GM12878 (cell line): ENCODE results near the gene VRTN. TPM values are rescaled to one million over a fixed set of nuclear protein-coding genes. Genes with fewer than 3 reads are reported as not detected.

Experiments used
- ATAC-seq: fragments of 200-7000 bp; cut with Tn5 transposase; 3 replicates; pipeline ENCODE4 v1.9.1; 2020; ENCODE audit warnings: mild to moderate bottlenecking, moderate library complexity
- BruUV-seq: library from RNA; stranded (reverse); fragments of 400-500 nt; replicated peaks from 2 replicates; lab custom pipeline; 2021; lab: Mats Ljungman, UMichigan
- CTCF ChIA-PET: fragments of 300-600 bp; sonication (Branson Sonifier 250); formaldehyde crosslinking; extraction: SDS; loops from one replicate; lab custom pipeline; 2021; ENCODE audit warnings: inconsistent platforms; lab: Yijun Ruan, JAX
- POLR2A ChIA-PET: fragments of 350-600 bp; formaldehyde crosslinking; extraction: SDS; loops from one replicate; lab custom pipeline; 2021; ENCODE audit warnings: inconsistent platforms; lab: Charles Lee
- RAD21 ChIA-PET: fragments of 300-600 bp; sonication (Branson Sonifier 250); formaldehyde crosslinking; loops from one replicate; lab custom pipeline; 2023; ENCODE audit warnings: antibody characterized with exemption; ENCODE audit not compliant: unreplicated experiment; lab: Charles Lee
- SMC1A ChIA-PET: fragments of 300-600 bp; sonication (Branson Sonifier 250); formaldehyde crosslinking; loops from one replicate; lab custom pipeline; 2023; ENCODE audit not compliant: unreplicated experiment, uncharacterized antibody; lab: Charles Lee
- DNase-seq: peaks from one replicate; pipeline ENCODE4 v3.0.0-alpha.2; 2011; ENCODE audit warnings: low read depth, low spot score
- FAIRE-seq: peaks from 3 replicates; lab custom pipeline; 2011; peaks lifted over from hg19 to GRCh38; lab: Jason Lieb, UNC
- H2AFZ ChIP-seq: 2 replicates; pipeline ENCODE4 v1.6.0; 2011; ENCODE audit warnings: low read depth, low read length, control low read depth; ENCODE audit not compliant: control insufficient read depth
- H3K27ac ChIP-seq: 2 replicates; pipeline ENCODE4 v1.5.1; 2011; ENCODE audit warnings: control low read depth; ENCODE audit not compliant: control insufficient read depth, insufficient read depth
- H3K27me3 ChIP-seq, 2 experiments: replicated peaks in 1 of 2; 2 replicates each; pipeline versions ENCODE4 v1.6.0 to v1.6.1; 2011; ENCODE audit warnings: low read length in 1 of 2; ENCODE audit not compliant: control insufficient read depth in 2 of 2, insufficient read depth in 2 of 2
- H3K36me3 ChIP-seq, 2 experiments: 2 replicates each; pipeline ENCODE4 v1.5.1; 2011; ENCODE audit warnings: low read length in 1 of 2; ENCODE audit not compliant: control insufficient read depth in 2 of 2, insufficient read depth in 2 of 2
- H3K4me1 ChIP-seq: 2 replicates; pipeline ENCODE4 v1.6.1; 2011; ENCODE audit warnings: mild to moderate bottlenecking, low read length, moderate library complexity, mixed read lengths; ENCODE audit not compliant: control insufficient read depth, insufficient read depth
- H3K4me2 ChIP-seq: 2 replicates; pipeline ENCODE4 v1.6.0; 2011; ENCODE audit warnings: control low read depth; ENCODE audit not compliant: control insufficient read depth, insufficient read depth
- H3K4me3 ChIP-seq: fragments of 200-600 bp; sonication (generic); 2 replicates; pipeline ENCODE4 v1.5.1; 2016
- H3K79me2 ChIP-seq: 2 replicates; pipeline ENCODE4 v1.6.0; 2011; ENCODE audit warnings: low read length; ENCODE audit not compliant: control insufficient read depth, insufficient read depth
- H3K9ac ChIP-seq: 2 replicates; pipeline ENCODE4 v1.8.0; 2011; ENCODE audit warnings: low read length, control low read depth, mixed read lengths; ENCODE audit not compliant: control insufficient read depth, insufficient read depth
- H3K9me3 ChIP-seq: replicated peaks from 3 replicates; pipeline ENCODE4 v1.5.1; 2011; ENCODE audit warnings: mild to moderate bottlenecking, low read length; ENCODE audit not compliant: control insufficient read depth, insufficient read depth
- H4K20me1 ChIP-seq: 2 replicates; pipeline ENCODE4 v1.6.0; 2011; ENCODE audit not compliant: control insufficient read depth, insufficient read depth
- BCL3 ChIP-seq: IDR thresholded peaks from 2 replicates; pipeline ENCODE4 v1.6.1; 2011; ENCODE audit warnings: borderline replicate concordance, low read depth, mild to moderate bottlenecking, moderate library complexity, low read length; ENCODE audit not compliant: insufficient read depth, poor library complexity, severe bottlenecking
- BMI1 ChIP-seq: fragments of 450-650 bp; IDR thresholded peaks from 2 replicates; pipeline ENCODE4 v1.6.1; 2016; ENCODE audit warnings: mild to moderate bottlenecking, moderate library complexity, borderline replicate concordance
- CHD1 ChIP-seq: IDR thresholded peaks from 2 replicates; pipeline ENCODE4 v1.6.1; 2012; ENCODE audit warnings: low read depth, low read length, improper control_type of control experiment
- EED ChIP-seq: sonication (generic); IDR thresholded peaks from 2 replicates; pipeline ENCODE4 v1.6.1; 2016; ENCODE audit warnings: antibody characterized with exemption, low read depth
- IRF4 ChIP-seq: IDR thresholded peaks from 2 replicates; pipeline ENCODE4 v1.6.1; 2011; ENCODE audit warnings: low read depth, low read length
- KAT2A ChIP-seq: conservative IDR thresholded peaks from 2 replicates; pipeline ENCODE4 v1.6.1; 2011; ENCODE audit warnings: low read depth, low read length; ENCODE audit not compliant: control insufficient read depth
- MTA2 ChIP-seq: fragments of 450-650 bp; IDR thresholded peaks from 2 replicates; pipeline ENCODE4 v1.6.1; 2016; ENCODE audit warnings: low read depth, mild to moderate bottlenecking, moderate library complexity
- NFIC ChIP-seq: IDR thresholded peaks from 2 replicates; pipeline ENCODE4 v1.6.1; 2012; ENCODE audit warnings: low read depth, mild to moderate bottlenecking, inconsistent platforms, low read length, moderate library complexity
- NFXL1 ChIP-seq: fragments of 450-650 bp; IDR thresholded peaks from 2 replicates; pipeline ENCODE4 v1.6.1; 2017; ENCODE audit warnings: antibody characterized with exemption, mild to moderate bottlenecking, borderline replicate concordance
- RUNX3 ChIP-seq: IDR thresholded peaks from 2 replicates; pipeline ENCODE4 v1.6.1; 2012; ENCODE audit warnings: low read length, inconsistent platforms
- SPI1 ChIP-seq: IDR thresholded peaks from 2 replicates; pipeline ENCODE4 v1.6.1; 2011; ENCODE audit warnings: low read depth, mild to moderate bottlenecking, low read length, moderate library complexity, borderline replicate concordance; ENCODE audit not compliant: insufficient read depth
- ZNF687 ChIP-seq: fragments of 450-650 bp; IDR thresholded peaks from 2 replicates; pipeline ENCODE4 v1.6.1; 2017; ENCODE audit warnings: mild to moderate bottlenecking, moderate library complexity
- WGBS: methylation state at CpG from one replicate; pipeline ENCODE4 v1.1.6; 2016; ENCODE audit warnings: low lambda C conversion rate; ENCODE audit not compliant: insufficient replicate concordance, insufficient coverage; ENCODE audit errors: missing lambda C conversion rate; 5-methylcytosine and 5-hydroxymethylcytosine counted together
- in situ Hi-C: fragments of 300-500 bp; cut with MboI; formaldehyde crosslinking; loops from 9 replicates; pipeline ENCODE4 v1.14.3; 2018; ENCODE audit warnings: mixed read lengths
- intact Hi-C: fragments of 100-400 bp; cut with micrococcal nuclease; formaldehyde crosslinking; loops from one replicate; pipeline ENCODE4 v1.14.2; 2022; ENCODE audit not compliant: unreplicated experiment
- polyA plus RNA-seq, 11 experiments: library from polyadenylated mRNA; depleted of rRNA in 4 of 11; unstranded in 6 of 11; stranded (reverse) in 5 of 11; fragments of >200 nt; fragmentation: Nextera tagmentation in 4 of 11; fragmentation: Illumina TruSeq in 1 of 11; extraction: Ambion mirVana in 4 of 11; extraction: Trizol in 1 of 11; gene quantifications; 1 replicate in 1 of 11; 2 replicates in 10 of 11; pipeline versions ENCODE4 v1.2.1 to v1.2.3, GENCODE V29; 2011 to 2016; ENCODE audit warnings: inconsistent platforms in 2 of 11, missing spikeins in 2 of 11, low read depth in 1 of 11
- total RNA-seq, 4 experiments: library from RNA; depleted of rRNA in 3 of 4; stranded (reverse); fragments of >200 nt in 3 of 4; fragmentation: Illumina TruSeq in 1 of 4; extraction: Trizol in 1 of 4; gene quantifications; 2 replicates each; pipeline versions ENCODE4 v1.2.1 to v1.2.3, GENCODE V29; 2013 to 2021
- TF ChIP-seq, protein P1 (sequence below): fragments of 150-350 bp; IDR thresholded peaks from 2 replicates; pipeline ENCODE4 v1.6.1; 2016; ENCODE audit warnings: low read depth, low read length

Gene VRTN
- total and polyA plus RNA-seq, 10 of the 15 experiments (the other 5 are each of a cell fraction or from before 2014, with no cell fraction given) = 0.31 TPM; not detected in 9

DNA sequence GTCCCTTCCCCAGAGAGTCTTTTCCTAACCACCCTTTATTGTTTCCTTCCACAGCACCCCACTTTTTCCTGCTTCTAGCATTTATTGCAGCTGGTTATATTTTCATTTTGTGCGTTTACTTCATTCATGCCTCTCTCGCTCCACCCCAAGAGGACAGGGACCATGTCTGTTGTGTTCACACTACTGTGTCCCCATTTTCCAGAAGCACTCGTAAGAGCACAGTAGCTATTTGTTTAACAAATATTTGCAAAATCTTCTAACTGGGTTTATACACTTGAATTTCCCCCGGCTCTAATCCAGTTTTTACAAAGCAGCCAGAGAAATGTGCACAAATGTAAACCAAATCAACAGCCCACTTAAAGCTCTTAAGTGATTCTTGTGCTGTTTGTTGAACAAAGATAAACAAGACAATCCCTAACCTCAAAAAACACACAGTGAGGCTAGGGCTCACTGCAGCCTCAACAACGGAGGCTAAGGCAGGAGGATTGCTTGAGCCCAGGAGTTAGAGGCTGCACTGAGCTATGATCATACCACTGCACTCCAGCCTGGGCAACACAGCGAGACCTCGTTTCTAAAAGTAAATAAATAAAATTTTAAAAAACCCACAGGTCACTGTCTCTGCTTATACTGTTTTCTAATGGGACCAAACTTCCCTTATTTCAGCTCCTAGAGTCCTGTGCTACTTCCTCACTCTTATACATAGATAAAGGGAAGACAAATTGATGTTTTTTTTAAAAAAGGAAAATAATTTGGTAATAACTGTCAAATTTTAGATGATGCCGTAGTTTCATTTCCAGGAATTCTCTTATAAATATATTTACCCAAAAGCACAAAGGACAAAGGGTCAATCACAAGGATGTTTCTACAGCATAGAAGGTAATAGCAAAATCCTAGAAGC lies 38.9 kb upstream of the VRTN start:
- ChIA-PET CTCF (interaction anchor here (0.8 to 1.7 kb wide), 2 partner anchors 16 to 92 kb away, joined by 3 to 8 read pairs; no protein-coding TSS in a partner anchor), RAD21 (interaction anchor here (0.5 kb wide), 1 partner anchor 206 kb away, joined by 3 read pairs; no protein-coding TSS in a partner anchor), SMC1A (interaction anchor here (0.6 kb wide), 1 partner anchor 377 kb away, joined by 3 read pairs; no protein-coding TSS in a partner anchor)
- no TSS peak for BruUV-seq
- no peaks in the 10 kb centered on the region for H3K36me3 ChIP-seq
- intact Hi-C loops = no loop called here
- H3K9ac ChIP-seq = no peak overlapping the region
- H3K27ac ChIP-seq = no peak overlapping the region
- H3K4me1 ChIP-seq = no peaks in the 10 kb centered on the region
- no peak overlapping the region for H3K4me2 ChIP-seq
- no peak for DNase-seq
- H3K79me2 ChIP-seq = no peaks in the 10 kb centered on the region
- H2AFZ ChIP-seq = no peak overlapping the region
- FAIRE-seq = no peak
- 55% methylated on average over 8 of the region's 8 CpGs for WGBS
- TF ChIP-seq BMI1 (no peak), SPI1 (no peak), KAT2A (no peak), NFXL1 (no peak), EED (no peak), MTA2 (no peak), IRF4 (no peak), ZNF687 (no peak), CHD1 (no peak), NFIC (no peak), BCL3 (no peak), RUNX3 (no peak)
- TF ChIP-seq, protein P1, sequence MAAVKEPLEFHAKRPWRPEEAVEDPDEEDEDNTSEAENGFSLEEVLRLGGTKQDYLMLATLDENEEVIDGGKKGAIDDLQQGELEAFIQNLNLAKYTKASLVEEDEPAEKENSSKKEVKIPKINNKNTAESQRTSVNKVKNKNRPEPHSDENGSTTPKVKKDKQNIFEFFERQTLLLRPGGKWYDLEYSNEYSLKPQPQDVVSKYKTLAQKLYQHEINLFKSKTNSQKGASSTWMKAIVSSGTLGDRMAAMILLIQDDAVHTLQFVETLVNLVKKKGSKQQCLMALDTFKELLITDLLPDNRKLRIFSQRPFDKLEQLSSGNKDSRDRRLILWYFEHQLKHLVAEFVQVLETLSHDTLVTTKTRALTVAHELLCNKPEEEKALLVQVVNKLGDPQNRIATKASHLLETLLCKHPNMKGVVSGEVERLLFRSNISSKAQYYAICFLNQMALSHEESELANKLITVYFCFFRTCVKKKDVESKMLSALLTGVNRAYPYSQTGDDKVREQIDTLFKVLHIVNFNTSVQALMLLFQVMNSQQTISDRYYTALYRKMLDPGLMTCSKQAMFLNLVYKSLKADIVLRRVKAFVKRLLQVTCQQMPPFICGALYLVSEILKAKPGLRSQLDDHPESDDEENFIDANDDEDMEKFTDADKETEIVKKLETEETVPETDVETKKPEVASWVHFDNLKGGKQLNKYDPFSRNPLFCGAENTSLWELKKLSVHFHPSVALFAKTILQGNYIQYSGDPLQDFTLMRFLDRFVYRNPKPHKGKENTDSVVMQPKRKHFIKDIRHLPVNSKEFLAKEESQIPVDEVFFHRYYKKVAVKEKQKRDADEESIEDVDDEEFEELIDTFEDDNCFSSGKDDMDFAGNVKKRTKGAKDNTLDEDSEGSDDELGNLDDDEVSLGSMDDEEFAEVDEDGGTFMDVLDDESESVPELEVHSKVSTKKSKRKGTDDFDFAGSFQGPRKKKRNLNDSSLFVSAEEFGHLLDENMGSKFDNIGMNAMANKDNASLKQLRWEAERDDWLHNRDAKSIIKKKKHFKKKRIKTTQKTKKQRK = no peak
- TF ChIP-seq, all 136 proteins: peak for 0
- no peaks in the 10 kb centered on the region for H3K9me3 ChIP-seq
- ATAC-seq = no peak
- H4K20me1 ChIP-seq = no peaks in the 10 kb centered on the region
- no peaks in the 10 kb centered on the region for H3K27me3 ChIP-seq
- no peak overlapping the region for H3K4me3 ChIP-seq
- POLR2A ChIA-PET = no interaction called here
- in situ Hi-C loops = no loop called here
